AG04449 (cell line): Measurements from ENCODE around the gene C10orf143.

Experiments used
- CTCF ChIA-PET: fragments of 350-600 bp; formaldehyde crosslinking; extraction: SDS; loops from one replicate; lab custom pipeline; 2021; ENCODE audit warnings: antibody characterized with exemption; lab: Yijun Ruan, JAX
- POLR2A ChIA-PET: fragments of 400-600, 350-600 bp; formaldehyde crosslinking; extraction: SDS; loops from one replicate; lab custom pipeline; 2020; ENCODE audit warnings: antibody characterized with exemption, inconsistent platforms; lab: Yijun Ruan, JAX
- DNase-seq: peaks from one replicate; pipeline ENCODE4 v3.0.0-alpha.2; 2010; ENCODE audit warnings: low read depth, low spot score
- H3K4me3 ChIP-seq: 2 replicates; pipeline ENCODE4 v1.5.1; 2011; ENCODE audit warnings: low read depth, mild to moderate bottlenecking, control low read depth, low read length
- CTCF ChIP-seq: IDR thresholded peaks from one replicate; pipeline ENCODE4 v1.5.1; 2011; ENCODE audit warnings: mild to moderate bottlenecking, moderate library complexity, low read length, control low read depth, inconsistent platforms; ENCODE audit not compliant: insufficient read depth; ENCODE audit errors: missing control alignments

C10orf143 gene

GRCh38 chr10:130136226-130137089 lies 25.8 kb upstream of the C10orf143 start, which contains the start of gene GLRX3:
TSS of gene GLRX3 (plus strand) at chr10:130136391. CDS start at chr10:130136421, 30 bp downstream.
- ChIA-PET POLR2A (interaction anchor here (1.0 to 1.9 kb wide), 2 partner anchors 8 to 26 kb away, joined by 3 to 45 read pairs; partner anchors contain the start of gene C10orf143), CTCF (interaction anchor here (1.3 to 3.7 kb wide), 3 partner anchors 9 to 26 kb away, joined by 3 to 30 read pairs (median 19); partner anchors contain the start of gene C10orf143)
- H3K4me3 ChIP-seq, result peak within 1 kb of the TSS; percentile 76
- no peak for TF ChIP-seq CTCF
- DNase-seq, result no peak

DNA sequence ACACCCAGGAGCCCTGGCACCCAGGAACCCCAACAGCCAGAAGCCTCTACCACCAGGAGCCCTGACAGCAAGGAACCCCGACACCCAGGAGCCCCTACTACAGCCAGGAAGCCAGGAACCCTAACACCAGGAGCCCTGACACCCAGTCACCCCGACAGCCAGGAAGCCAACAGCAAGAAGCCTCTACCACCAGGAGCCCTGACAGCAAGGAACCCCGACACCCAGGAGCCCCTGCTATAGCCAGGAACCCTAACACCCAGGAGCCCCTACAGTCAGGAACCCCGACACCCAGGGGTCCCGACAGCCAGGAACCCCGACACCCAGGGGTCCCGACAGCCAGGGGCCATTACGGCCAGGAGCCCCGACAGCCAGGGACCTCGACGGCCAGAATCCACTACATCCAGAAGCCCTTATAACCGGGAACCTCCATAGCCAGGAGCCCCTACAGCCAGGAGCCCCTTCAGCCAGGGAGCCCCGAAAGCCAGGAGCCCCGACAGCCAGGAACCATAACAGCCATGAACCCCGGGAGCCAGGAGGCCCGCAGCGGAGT lies 25.1 kb upstream of the C10orf143 start:
- no peak for TF ChIP-seq CTCF
- H3K4me3 ChIP-seq, result peak overlapping the region; percentile 76
- POLR2A ChIA-PET, result interaction anchor here (1.0 to 1.9 kb wide), 2 partner anchors 8 to 25 kb away, joined by 3 to 45 read pairs; partner anchors contain the start of gene C10orf143
- CTCF ChIA-PET, result interaction anchor here (3.2 to 3.7 kb wide), 2 partner anchors 8 to 25 kb away, joined by 19 to 30 read pairs; partner anchors contain the start of gene C10orf143
- DNase-seq, result no peak

DNA sequence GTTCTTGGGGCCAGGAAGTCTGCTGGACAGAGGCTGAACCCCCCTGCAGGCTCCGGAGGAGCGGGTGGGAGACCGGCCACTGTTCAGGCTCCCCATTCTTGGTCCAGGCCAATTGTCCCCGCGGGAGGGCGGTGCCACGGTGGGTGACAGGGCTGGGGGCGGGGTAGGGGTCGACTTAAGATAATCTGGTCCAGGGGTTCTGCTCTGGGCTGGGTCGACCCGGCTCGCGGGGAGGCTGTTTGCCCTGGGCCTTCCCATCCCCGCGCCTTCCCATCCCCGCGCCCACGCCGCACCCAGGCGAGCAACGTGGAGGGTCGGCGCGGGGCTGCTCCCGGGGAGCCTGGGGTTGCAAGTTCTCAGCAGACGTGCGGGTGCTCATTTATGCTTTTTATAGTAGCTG lies 18.3 kb upstream of the C10orf143 start:
- TF ChIP-seq CTCF, result no peak
- ChIA-PET CTCF (interaction anchor here (1.0 to 4.4 kb wide), 10 partner anchors 8 to 1918 kb away, joined by 4 to 72 read pairs (median 10); partner anchors contain the start of genes C10orf143 and GLRX3), POLR2A (interaction anchor here (1.5 kb wide), 1 partner anchor 18 kb away, joined by 4 read pairs; the partner anchor contains the start of gene C10orf143)

DNA sequence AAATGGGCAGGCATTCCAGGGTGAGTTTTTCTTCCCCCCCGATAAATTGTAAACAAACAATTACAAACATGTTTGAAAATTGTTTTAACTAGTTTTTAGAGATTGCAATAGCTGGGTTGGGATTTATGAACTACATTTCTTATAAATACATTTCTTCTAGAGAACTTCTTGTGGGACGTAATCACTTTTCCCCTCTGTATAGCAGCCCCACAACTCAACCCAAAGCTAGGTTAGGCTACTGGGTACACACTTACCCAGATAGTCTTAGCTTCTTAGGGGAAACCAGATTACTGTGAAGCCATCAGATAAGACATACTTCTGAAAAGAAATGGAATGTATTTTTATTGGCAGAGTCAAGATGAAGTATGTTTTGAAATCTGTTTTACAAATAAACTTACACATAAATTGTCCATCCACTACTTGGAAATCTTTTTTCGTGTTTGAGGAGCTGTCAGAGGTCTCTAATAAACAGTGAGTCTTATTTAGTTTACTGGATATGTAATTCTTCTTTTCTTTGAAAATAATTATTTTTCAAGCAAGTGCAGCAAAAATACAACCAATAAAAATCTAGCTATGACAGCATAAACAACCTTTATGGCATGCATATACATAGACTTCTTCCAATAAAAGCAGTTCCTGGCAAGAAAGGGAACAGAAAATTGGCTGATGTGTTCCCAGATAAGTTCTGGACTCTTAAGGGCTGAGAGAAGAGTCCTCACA lies 17.6 kb upstream of the C10orf143 start:
- POLR2A ChIA-PET, result interaction anchor here (1.1 to 1.5 kb wide), 2 partner anchors 8 to 17 kb away, joined by 3 to 4 read pairs; partner anchors contain the start of genes C10orf143 and GLRX3
- CTCF ChIA-PET, result interaction anchor here (1.0 to 4.4 kb wide), 15 partner anchors 9 to 1917 kb away, joined by 3 to 72 read pairs (median 8); partner anchors contain the start of genes C10orf143 and GLRX3
- TF ChIP-seq CTCF, result no peak
- no peak overlapping the region for H3K4me3 ChIP-seq
- no peak for DNase-seq

More for the DNA sequence above, 18.3 kb upstream of the C10orf143 start:
- DNase-seq, result no peak
- H3K4me3 ChIP-seq, result no peak overlapping the region

DNA sequence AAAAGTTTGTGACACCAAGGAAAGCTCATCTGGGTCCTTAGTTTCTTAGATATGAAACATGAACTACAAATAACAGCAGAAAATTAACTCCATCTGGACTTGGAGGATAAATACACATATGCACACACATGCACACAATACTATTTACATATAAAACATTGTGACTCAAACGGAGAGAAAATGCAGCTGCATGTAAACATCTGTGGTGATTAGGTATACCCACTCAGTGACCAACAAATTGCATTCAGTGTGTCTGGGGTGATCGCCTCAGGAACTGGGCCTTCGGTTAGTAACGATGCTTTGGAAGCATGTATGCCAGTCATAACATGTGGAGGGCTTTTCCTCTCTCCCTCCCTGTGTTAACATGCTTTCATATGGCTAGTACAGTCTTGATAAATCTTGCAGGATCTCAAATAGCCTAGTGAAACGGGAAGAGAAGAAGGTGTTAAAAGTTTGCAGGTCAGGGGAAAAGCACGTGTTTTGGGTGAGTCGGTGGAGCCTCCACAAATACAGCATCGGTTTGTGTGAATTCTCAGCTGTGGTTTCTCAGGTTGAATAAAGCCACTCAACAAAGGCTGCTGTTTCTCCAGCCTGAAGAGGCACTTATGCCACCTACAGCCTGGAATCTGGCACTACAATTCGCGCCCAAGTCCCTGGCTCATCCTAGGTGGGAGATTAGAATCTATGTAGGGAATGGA lies 16.9 kb upstream of the C10orf143 start:
- no peak overlapping the region for H3K4me3 ChIP-seq
- POLR2A ChIA-PET, result interaction anchor here (1.1 kb wide), 1 partner anchor 9 kb away, joined by 3 read pairs; the partner anchor contains the start of gene GLRX3
- DNase-seq, result no peak
- CTCF ChIA-PET, result interaction anchor here (1.0 to 4.4 kb wide), 20 partner anchors 8 to 1917 kb away, joined by 3 to 72 read pairs (median 6); partner anchors contain the start of genes C10orf143 and GLRX3
- peak; percentile 91 for TF ChIP-seq CTCF
